K562 (cell line): ENCODE data around the gene UQCR11. TPM values are rescaled to one million over a fixed set of nuclear protein-coding genes. Genes with fewer than 3 reads are reported as not detected.

Source experiments
- CBX5 ChIP-seq: IDR thresholded peaks from 2 replicates; pipeline ENCODE4 v1.6.1; 2014; ENCODE audit warnings: low read depth, borderline replicate concordance
- CXXC5 ChIP-seq: fragments of 250-450 bp; sonication (Bioruptor Pico); IDR thresholded peaks from 2 replicates; pipeline ENCODE4 v1.8.0; 2022; ENCODE audit warnings: inconsistent platforms, mild to moderate bottlenecking, moderate library complexity
- IRF2 ChIP-seq: sonication (generic); formaldehyde crosslinking; IDR thresholded peaks from 2 replicates; pipeline ENCODE4 v1.8.1; 2022; ENCODE audit warnings: mild to moderate bottlenecking, missing genetic modification reagents
- JUN ChIP-seq, 2 experiments: sonication (generic) in 1 of 2; formaldehyde crosslinking in 1 of 2; IDR thresholded peaks; 2 replicates each; pipeline versions ENCODE4 v1.6.1 to v1.8.0; 2012 to 2022; ENCODE audit warnings: borderline replicate concordance in 2 of 2, mild to moderate bottlenecking in 2 of 2, improper control_type of control experiment in 1 of 2, low read depth in 1 of 2, low read length in 1 of 2, missing genetic modification reagents in 1 of 2
- KLF13 ChIP-seq: fragments of 450-650 bp; IDR thresholded peaks from 2 replicates; pipeline ENCODE4 v1.6.1; 2016; ENCODE audit warnings: missing genetic modification characterization, low read depth, mild to moderate bottlenecking, missing compliant biosample characterization, moderate library complexity, borderline replicate concordance
- SIX5 ChIP-seq, 2 experiments: IDR thresholded peaks; 2 replicates each; pipeline ENCODE4 v1.6.1; 2011; ENCODE audit warnings: low read length in 2 of 2, borderline replicate concordance in 1 of 2, low read depth in 1 of 2, mild to moderate bottlenecking in 1 of 2, moderate library complexity in 1 of 2; ENCODE audit not compliant: insufficient read depth in 1 of 2
- SUPT5H ChIP-seq: fragments of 450-650 bp; IDR thresholded peaks from 2 replicates; pipeline ENCODE4 v1.6.1; 2016
- ZMIZ1 ChIP-seq, 2 experiments: fragments of 150-350 bp in 1 of 2; IDR thresholded peaks; 2 replicates each; pipeline ENCODE4 v1.6.1; 2012 to 2016; ENCODE audit warnings: low read depth in 2 of 2, low read length in 2 of 2, mild to moderate bottlenecking in 1 of 2, moderate library complexity in 1 of 2
- ZNF507 ChIP-seq: conservative IDR thresholded peaks from 2 replicates; pipeline ENCODE4 v1.6.1; 2017; ENCODE audit warnings: missing genetic modification characterization, missing compliant biosample characterization
- ZNF583 ChIP-seq: fragments of 250-450 bp; sonication (Bioruptor Pico); IDR thresholded peaks from 2 replicates; pipeline ENCODE4 v1.4.0; 2020
- polyA plus RNA-seq, 8 experiments: library from polyadenylated mRNA; depleted of rRNA in 4 of 8; stranded (reverse) in 5 of 8; unstranded in 3 of 8; fragments of >200 nt; fragmentation: Nextera tagmentation in 2 of 8; fragmentation: Illumina TruSeq in 1 of 8; extraction: Ambion mirVana in 2 of 8; extraction: Trizol in 1 of 8; gene quantifications; 2 replicates each; pipeline versions ENCODE4 v1.2.1 to v1.2.3, GENCODE V29; 2011 to 2014; ENCODE audit warnings: inconsistent platforms in 1 of 8, missing spikeins in 1 of 8
- total RNA-seq, 7 experiments: library from RNA; depleted of rRNA in 6 of 7; stranded (reverse); fragments of >200 nt in 6 of 7; fragmentation: Illumina TruSeq in 2 of 7; extraction: Trizol in 2 of 7; gene quantifications; 2 replicates each; pipeline versions ENCODE4 v1.2.1 to v1.2.3, GENCODE V29; 2011 to 2021; ENCODE audit warnings: low replicate concordance in 1 of 7
- TF ChIP-seq, protein P1 (sequence below): fragments of 250-450 bp; sonication (Bioruptor Pico); IDR thresholded peaks from 2 replicates; pipeline ENCODE4 v1.5.0; 2020; ENCODE audit warnings: mild to moderate bottlenecking, borderline replicate concordance
- TF ChIP-seq, protein P2 (sequence below), 2 experiments: fragments of 450-650 bp; IDR thresholded peaks; 2 replicates each; pipeline ENCODE4 v1.6.1; 2018; ENCODE audit warnings: mild to moderate bottlenecking in 2 of 2, low read depth in 1 of 2; ENCODE audit not compliant: partially characterized antibody in 2 of 2
- TF ChIP-seq, protein P3 (sequence below): fragments of 450-650 bp; formaldehyde crosslinking; IDR thresholded peaks from 2 replicates; pipeline ENCODE4 v1.4.0; 2020; ENCODE audit warnings: mild to moderate bottlenecking, mixed read lengths

The UQCR11 gene
- total and polyA plus RNA-seq, 9 of the 15 experiments (the other 6 are each of a cell fraction or from before 2014, with no cell fraction given), result 57.6 to 394 (median 259) TPM

GRCh38 chr19:1605236-1606137, at the start of gene UQCR11 (continued):
- 0 out of 4 replicates have a peak, but pooled peaks of 1 of the 2 experiments have one; percentile 5 for TF ChIP-seq ZMIZ1 (IDR thresholded peaks at IDR 0.05; ENCODE audit: low read depth in 2 of 2, low read length in 2 of 2)
- no peak for TF ChIP-seq SIX5 (IDR thresholded peaks at IDR 0.05; ENCODE audit: borderline replicate concordance in 1 of 2, insufficient read depth in 1 of 2, low read depth in 1 of 2, low read length in 2 of 2)
- no peak for TF ChIP-seq ZNF507 (tag)
- TF ChIP-seq, protein P1, sequence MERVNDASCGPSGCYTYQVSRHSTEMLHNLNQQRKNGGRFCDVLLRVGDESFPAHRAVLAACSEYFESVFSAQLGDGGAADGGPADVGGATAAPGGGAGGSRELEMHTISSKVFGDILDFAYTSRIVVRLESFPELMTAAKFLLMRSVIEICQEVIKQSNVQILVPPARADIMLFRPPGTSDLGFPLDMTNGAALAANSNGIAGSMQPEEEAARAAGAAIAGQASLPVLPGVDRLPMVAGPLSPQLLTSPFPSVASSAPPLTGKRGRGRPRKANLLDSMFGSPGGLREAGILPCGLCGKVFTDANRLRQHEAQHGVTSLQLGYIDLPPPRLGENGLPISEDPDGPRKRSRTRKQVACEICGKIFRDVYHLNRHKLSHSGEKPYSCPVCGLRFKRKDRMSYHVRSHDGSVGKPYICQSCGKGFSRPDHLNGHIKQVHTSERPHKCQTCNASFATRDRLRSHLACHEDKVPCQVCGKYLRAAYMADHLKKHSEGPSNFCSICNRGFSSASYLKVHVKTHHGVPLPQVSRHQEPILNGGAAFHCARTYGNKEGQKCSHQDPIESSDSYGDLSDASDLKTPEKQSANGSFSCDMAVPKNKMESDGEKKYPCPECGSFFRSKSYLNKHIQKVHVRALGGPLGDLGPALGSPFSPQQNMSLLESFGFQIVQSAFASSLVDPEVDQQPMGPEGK (CRISPR knock-in tag), result no peak
- TF ChIP-seq KLF13 (tag), result no peak
- TF ChIP-seq, protein P2, sequence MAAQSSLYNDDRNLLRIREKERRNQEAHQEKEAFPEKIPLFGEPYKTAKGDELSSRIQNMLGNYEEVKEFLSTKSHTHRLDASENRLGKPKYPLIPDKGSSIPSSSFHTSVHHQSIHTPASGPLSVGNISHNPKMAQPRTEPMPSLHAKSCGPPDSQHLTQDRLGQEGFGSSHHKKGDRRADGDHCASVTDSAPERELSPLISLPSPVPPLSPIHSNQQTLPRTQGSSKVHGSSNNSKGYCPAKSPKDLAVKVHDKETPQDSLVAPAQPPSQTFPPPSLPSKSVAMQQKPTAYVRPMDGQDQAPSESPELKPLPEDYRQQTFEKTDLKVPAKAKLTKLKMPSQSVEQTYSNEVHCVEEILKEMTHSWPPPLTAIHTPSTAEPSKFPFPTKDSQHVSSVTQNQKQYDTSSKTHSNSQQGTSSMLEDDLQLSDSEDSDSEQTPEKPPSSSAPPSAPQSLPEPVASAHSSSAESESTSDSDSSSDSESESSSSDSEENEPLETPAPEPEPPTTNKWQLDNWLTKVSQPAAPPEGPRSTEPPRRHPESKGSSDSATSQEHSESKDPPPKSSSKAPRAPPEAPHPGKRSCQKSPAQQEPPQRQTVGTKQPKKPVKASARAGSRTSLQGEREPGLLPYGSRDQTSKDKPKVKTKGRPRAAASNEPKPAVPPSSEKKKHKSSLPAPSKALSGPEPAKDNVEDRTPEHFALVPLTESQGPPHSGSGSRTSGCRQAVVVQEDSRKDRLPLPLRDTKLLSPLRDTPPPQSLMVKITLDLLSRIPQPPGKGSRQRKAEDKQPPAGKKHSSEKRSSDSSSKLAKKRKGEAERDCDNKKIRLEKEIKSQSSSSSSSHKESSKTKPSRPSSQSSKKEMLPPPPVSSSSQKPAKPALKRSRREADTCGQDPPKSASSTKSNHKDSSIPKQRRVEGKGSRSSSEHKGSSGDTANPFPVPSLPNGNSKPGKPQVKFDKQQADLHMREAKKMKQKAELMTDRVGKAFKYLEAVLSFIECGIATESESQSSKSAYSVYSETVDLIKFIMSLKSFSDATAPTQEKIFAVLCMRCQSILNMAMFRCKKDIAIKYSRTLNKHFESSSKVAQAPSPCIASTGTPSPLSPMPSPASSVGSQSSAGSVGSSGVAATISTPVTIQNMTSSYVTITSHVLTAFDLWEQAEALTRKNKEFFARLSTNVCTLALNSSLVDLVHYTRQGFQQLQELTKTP (IDR thresholded peaks at IDR 0.05; ENCODE audit: low read depth in 1 of 2, partially characterized antibody in 2 of 2), result no peak
- TF ChIP-seq, protein P3, sequence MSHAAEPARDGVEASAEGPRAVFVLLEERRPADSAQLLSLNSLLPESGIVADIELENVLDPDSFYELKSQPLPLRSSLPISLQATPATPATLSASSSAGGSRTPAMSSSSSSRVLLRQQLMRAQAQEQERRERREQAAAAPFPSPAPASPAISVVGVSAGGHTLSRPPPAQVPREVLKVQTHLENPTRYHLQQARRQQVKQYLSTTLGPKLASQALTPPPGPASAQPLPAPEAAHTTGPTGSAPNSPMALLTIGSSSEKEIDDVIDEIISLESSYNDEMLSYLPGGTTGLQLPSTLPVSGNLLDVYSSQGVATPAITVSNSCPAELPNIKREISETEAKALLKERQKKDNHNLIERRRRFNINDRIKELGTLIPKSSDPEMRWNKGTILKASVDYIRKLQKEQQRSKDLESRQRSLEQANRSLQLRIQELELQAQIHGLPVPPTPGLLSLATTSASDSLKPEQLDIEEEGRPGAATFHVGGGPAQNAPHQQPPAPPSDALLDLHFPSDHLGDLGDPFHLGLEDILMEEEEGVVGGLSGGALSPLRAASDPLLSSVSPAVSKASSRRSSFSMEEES (CRISPR knock-in tag), result no peak
- no peak for TF ChIP-seq ZNF583
- TF ChIP-seq JUN (IDR thresholded peaks at IDR 0.05; ENCODE audit: borderline replicate concordance, low read depth, low read length), result peak; percentile 12; the same call in 1 of the 2 replicates
- no peak for TF ChIP-seq JUN (CRISPR knock-in tag; IDR thresholded peaks at IDR 0.05; ENCODE audit: borderline replicate concordance)
- TF ChIP-seq CXXC5 (CRISPR knock-in tag), result no peak; the same call in none of the 2 replicates
- TF ChIP-seq SUPT5H, result peak; percentile 65
- no peak for TF ChIP-seq CBX5
- TF ChIP-seq IRF2 (CRISPR knock-in tag), result no peak
